ES-I3 (cell line): ENCODE data around the gene ANKRD34A.
"Not testable (repeated sequence)": the region's sequence is repeated elsewhere in the genome, so short reads cannot be mapped to it uniquely, and the experiment has no call there.

Source experiments
- H3K36me3 ChIP-seq: 2 replicates; pipeline ENCODE4 v1.6.1; 2013; ENCODE audit warnings: mild to moderate bottlenecking, low read length, control low read depth, moderate library complexity; ENCODE audit not compliant: insufficient read depth
- H3K4me1 ChIP-seq: 2 replicates; pipeline ENCODE4 v1.6.1; 2013; ENCODE audit warnings: mild to moderate bottlenecking, control low read depth, low read length; ENCODE audit not compliant: insufficient read depth
- H3K9ac ChIP-seq: 2 replicates; pipeline ENCODE4 v1.6.1; 2013; ENCODE audit warnings: low read depth, mild to moderate bottlenecking, low read length, moderate library complexity
- H3K9me3 ChIP-seq: 2 replicates; pipeline ENCODE4 v1.6.1; 2013; ENCODE audit warnings: mild to moderate bottlenecking, low read length, moderate library complexity; ENCODE audit not compliant: control insufficient read depth, insufficient read depth

The ANKRD34A gene

GRCh38 chr1:145953861-145954260 lies 10.5 kb downstream of the ANKRD34A start:
- H3K9ac ChIP-seq, result no peak overlapping the region
- no peaks in the 10 kb centered on the region for H3K36me3 ChIP-seq
- H3K4me1 ChIP-seq, result peaks cover 7% of the 10 kb centered on the region
- H3K9me3 ChIP-seq, result no peaks in the 10 kb centered on the region

DNA sequence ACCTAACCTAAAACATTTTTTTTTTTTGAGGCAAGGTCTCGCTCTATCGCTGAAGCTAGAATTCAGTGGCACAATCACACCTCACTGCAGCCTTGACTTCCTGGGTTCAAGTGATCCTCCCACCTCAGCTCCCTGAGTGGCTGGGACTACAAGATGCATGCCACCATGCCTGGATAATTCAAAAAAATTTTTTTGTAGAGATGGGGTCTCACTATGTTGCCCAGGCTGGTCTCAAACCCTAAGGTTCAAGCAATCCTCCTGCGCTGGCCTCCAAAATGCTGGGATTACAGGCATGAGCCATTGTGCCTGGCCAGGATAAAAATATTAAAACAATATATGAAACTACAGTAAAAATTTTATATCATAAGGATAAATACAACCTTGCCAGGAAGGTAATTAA lies 11.5 kb downstream of the ANKRD34A start:
- Histone ChIP-seq H3K9me3 (no peaks in the 10 kb centered on the region), H3K4me1 (peaks cover 9% of the 10 kb centered on the region), H3K36me3 (no peaks in the 10 kb centered on the region), H3K9ac (no peak overlapping the region)

DNA sequence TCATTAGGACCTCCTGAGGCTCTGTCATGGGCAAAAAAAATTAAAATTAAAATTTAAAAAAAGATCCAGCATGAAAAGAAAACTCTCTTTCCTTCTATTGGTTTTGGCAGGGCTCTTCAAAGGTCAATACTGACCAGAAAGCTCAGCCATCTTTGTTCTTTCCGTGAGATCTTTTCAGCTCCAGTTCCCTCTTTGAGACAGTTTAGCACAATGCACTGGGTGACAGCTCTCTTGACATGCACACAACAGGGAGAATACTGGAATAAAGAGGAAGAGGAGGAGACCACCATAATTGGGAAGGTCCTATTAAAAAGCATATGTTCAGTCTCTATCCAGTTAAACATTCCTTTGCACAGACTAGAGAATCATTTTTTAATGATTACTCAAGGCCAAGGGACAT lies 12.8 kb downstream of the ANKRD34A start:
- H3K4me1 ChIP-seq, result peaks cover 21% of the 10 kb centered on the region
- H3K36me3 ChIP-seq, result no peaks in the 10 kb centered on the region
- no peaks in the 10 kb centered on the region for H3K9me3 ChIP-seq
- no peak overlapping the region for H3K9ac ChIP-seq

- peaks cover 21% of the 10 kb centered on the region for H3K4me1 ChIP-seq
- H3K36me3 ChIP-seq, result no peaks in the 10 kb centered on the region
- H3K9ac ChIP-seq, result no peak overlapping the region
- no peaks in the 10 kb centered on the region for H3K9me3 ChIP-seq
These were observed 15.2 kb downstream of the ANKRD34A start for GRCh38 chr1:145949219-145949618.

- H3K4me1 ChIP-seq, result peaks cover 21% of the 10 kb centered on the region
- H3K9ac ChIP-seq, result no peak overlapping the region
- H3K9me3 ChIP-seq, result no peaks in the 10 kb centered on the region
- no peaks in the 10 kb centered on the region for H3K36me3 ChIP-seq
These were observed 16.8 kb downstream of the ANKRD34A start for GRCh38 chr1:145947551-145947950.

- Histone ChIP-seq H3K9me3 (no peaks in the 10 kb centered on the region), H3K4me1 (peaks cover 21% of the 10 kb centered on the region), H3K36me3 (no peaks in the 10 kb centered on the region), H3K9ac (no peak overlapping the region)
These were observed 17.8 kb downstream of the ANKRD34A start for GRCh38 chr1:145946477-145946986.

GRCh38 chr1:145944532-145944931 lies 19.8 kb downstream of the ANKRD34A start:
- Histone ChIP-seq H3K9me3 (no peaks in the 10 kb centered on the region), H3K9ac (no peak overlapping the region), H3K4me1 (peaks cover 18% of the 10 kb centered on the region), H3K36me3 (no peaks in the 10 kb centered on the region)

DNA sequence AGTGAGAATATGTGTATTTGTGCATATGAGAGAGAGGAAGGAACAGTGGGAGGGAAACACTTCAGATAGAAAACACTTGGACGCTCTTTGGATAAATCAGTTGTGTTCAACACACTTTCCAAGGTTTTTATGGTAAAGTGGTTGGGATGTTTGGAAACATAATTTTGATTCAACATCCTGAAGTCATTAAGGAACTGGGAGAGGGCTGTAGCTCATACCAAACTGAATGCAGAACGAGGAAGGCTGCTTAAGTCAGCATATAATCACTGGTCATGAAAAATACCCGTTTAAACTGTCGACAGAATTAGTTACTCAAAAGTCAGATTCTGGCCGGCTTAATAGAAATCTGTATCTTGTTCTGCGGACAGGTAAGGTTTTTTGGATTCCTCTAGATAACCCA lies 21.5 kb downstream of the ANKRD34A start:
- Histone ChIP-seq H3K36me3 (no peaks in the 10 kb centered on the region), H3K9me3 (no peaks in the 10 kb centered on the region), H3K4me1 (peaks cover 12% of the 10 kb centered on the region), H3K9ac (no peak overlapping the region)

DNA sequence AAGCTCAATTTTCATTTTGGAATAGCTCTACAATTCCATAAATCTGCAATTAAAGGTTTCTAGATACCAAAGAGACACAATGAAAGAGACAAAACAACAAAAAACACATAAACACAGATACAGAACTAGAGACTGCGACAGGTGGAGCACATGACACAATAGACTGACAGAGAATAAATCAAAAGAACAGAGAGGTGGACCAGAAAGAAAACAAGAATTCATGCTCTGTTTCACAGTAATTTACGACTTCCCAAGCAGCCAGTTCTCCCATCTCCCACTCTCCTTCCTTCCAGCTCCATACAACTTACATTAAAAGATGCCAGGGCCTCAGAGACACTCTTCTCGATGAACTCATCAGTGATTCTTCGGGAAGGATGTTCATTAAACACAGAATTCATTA lies 22.0 kb downstream of the ANKRD34A start:
- Histone ChIP-seq H3K4me1 (peaks cover 7% of the 10 kb centered on the region), H3K9ac (no peak overlapping the region), H3K9me3 (no peaks in the 10 kb centered on the region), H3K36me3 (no peaks in the 10 kb centered on the region)

DNA sequence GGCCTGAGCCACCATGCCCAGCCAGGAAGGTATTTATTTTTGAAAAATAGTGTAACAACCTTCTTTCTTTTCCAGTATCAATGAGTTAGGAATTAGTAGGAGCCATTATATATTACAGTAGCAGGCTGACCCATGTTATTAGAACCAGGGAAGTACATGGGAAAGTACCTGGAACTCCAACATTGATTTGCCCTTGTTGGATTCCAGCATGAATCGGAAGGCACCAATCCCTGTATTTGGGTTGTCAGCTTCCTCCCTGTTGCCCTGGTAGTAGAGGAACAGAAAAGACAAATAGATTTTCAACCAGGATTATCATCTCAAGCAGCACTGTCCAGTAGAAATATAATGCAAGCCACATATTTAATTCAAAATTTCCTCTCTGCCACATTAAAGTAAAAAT lies 26.9 kb downstream of the ANKRD34A start:
- peaks cover 8% of the 10 kb centered on the region; the same call in 1 of the 2 replicates for H3K4me1 ChIP-seq
- H3K36me3 ChIP-seq, result 0 out of 2 replicates have a peak, but pooled peaks cover 3% of the 10 kb centered on the region
- no peak overlapping the region for H3K9ac ChIP-seq
- no peaks in the 10 kb centered on the region for H3K9me3 ChIP-seq

- 0 out of 2 replicates have a peak, but pooled peaks cover 3% of the 10 kb centered on the region for H3K36me3 ChIP-seq
- H3K9me3 ChIP-seq, result no peaks in the 10 kb centered on the region
- no peak overlapping the region for H3K9ac ChIP-seq
- H3K4me1 ChIP-seq, result peaks cover 11% of the 10 kb centered on the region; the same call in 1 of the 2 replicates
These were observed 28.1 kb downstream of the ANKRD34A start for GRCh38 chr1:145936247-145936646.

- Histone ChIP-seq H3K36me3 (0 out of 2 replicates have a peak, but pooled peaks cover 3% of the 10 kb centered on the region), H3K9ac (no peak overlapping the region), H3K4me1 (peaks cover 11% of the 10 kb centered on the region; the same call in 1 of the 2 replicates), H3K9me3 (no peaks in the 10 kb centered on the region)
These were observed 28.7 kb downstream of the ANKRD34A start for GRCh38 chr1:145935708-145936107.

- H3K9me3 ChIP-seq, H3K9ac ChIP-seq, H3K36me3 ChIP-seq: not testable (repeated sequence)
- H3K4me1 ChIP-seq, result peaks cover 11% of the 10 kb centered on the region; the same call in 1 of the 2 replicates
These were observed 31.8 kb downstream of the ANKRD34A start for GRCh38 chr1:145932522-145933009.

DNA sequence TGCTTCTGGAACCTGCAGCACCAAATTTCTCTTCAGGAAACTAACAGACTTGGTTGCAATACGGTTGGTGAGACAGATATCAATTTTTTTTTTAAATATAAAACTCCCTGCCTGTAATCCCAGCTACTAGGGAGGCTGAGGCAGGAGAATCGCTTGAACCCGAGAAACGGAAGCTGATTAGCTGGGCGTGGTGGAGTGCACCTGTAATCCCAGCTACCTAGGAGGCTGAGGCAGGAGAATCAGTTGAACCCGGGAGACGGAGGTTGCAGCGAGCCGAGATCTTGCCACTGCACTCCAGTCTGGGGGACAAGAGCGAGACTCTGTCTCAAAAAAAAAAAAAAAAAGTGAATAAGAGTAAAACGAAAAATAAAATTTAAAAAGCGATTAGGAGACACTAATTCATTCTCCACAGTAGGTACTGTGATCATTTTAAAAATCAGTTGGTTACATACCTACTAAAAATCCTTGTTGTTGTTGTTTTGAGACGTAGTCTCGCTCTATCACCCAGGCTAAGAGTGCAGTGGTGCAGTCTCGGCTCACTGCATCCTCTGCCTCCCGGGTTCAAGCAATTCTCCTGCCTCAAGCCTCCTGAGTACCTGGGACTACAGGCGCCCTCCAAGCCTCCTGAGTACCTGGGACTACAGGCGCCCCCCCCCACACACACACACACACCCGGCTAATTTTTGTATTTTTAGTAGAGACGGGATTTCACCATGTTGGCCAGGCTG lies 36.3 kb downstream of the ANKRD34A start:
- peaks cover 14% of the 10 kb centered on the region for H3K36me3 ChIP-seq
- peaks cover 11% of the 10 kb centered on the region for H3K4me1 ChIP-seq
- H3K9ac ChIP-seq, result peak overlapping the region; percentile 94
- no peaks in the 10 kb centered on the region for H3K9me3 ChIP-seq
